ENCODE measurements around the gene MACF1.

GRCh38 chr1:39292401-39292800, 87.9 kb downstream of the MACF1 start:
- TF ChIP-seq POLR2A (IDR thresholded peaks at IDR 0.05) (no peak), CTCF (IDR thresholded peaks at IDR 0.05) (no peak), EP300 (IDR thresholded peaks at IDR 0.05) (no peak), POLR2AphosphoS5 (IDR thresholded peaks at IDR 0.05) (no peak)
